Astrocyte (in vitro differentiated cells and primary cell): ENCODE results near the gene NAT14. TPM values are rescaled to one million over a fixed set of nuclear protein-coding genes. Genes with fewer than 3 reads are reported as not detected.
"Not testable (repeated sequence)": the region's sequence is repeated elsewhere in the genome, so short reads cannot be mapped to it uniquely, and the experiment has no call there.

Experiments used
- DNase-seq: peaks from one replicate; pipeline ENCODE4 v3.0.0-alpha.2; 2010; ENCODE audit warnings: low read depth
- FAIRE-seq: peaks from 2 replicates; lab custom pipeline; 2011; peaks lifted over from hg19 to GRCh38; lab: Jason Lieb, UNC
- H2AFZ ChIP-seq: 2 replicates; pipeline ENCODE4 v1.6.0; 2012; ENCODE audit warnings: low read depth, low read length, inconsistent platforms
- H3K27ac ChIP-seq: 2 replicates; pipeline ENCODE4 v1.5.1; 2011; ENCODE audit warnings: low read depth, low read length, inconsistent platforms
- H3K27me3 ChIP-seq: 2 replicates; pipeline ENCODE4 v1.6.0; 2011; ENCODE audit warnings: low read length, inconsistent platforms; ENCODE audit not compliant: insufficient read depth
- H3K36me3 ChIP-seq: 2 replicates; pipeline ENCODE4 v1.5.1; 2011; ENCODE audit warnings: low read length, inconsistent platforms; ENCODE audit not compliant: insufficient read depth
- H3K4me1 ChIP-seq: 2 replicates; pipeline ENCODE4 v1.5.1; 2011; ENCODE audit warnings: low read length, inconsistent platforms; ENCODE audit not compliant: insufficient read depth
- H3K4me2 ChIP-seq: 2 replicates; pipeline ENCODE4 v1.6.0; 2012; ENCODE audit warnings: low read length, inconsistent platforms
- H3K4me3 ChIP-seq: 2 replicates; pipeline ENCODE4 v1.5.1; 2011; ENCODE audit warnings: low read depth, mild to moderate bottlenecking, low read length, inconsistent platforms; ENCODE audit not compliant: insufficient read depth
- H3K79me2 ChIP-seq: 2 replicates; pipeline ENCODE4 v1.6.0; 2012; ENCODE audit warnings: mild to moderate bottlenecking, low read length, inconsistent platforms; ENCODE audit not compliant: insufficient read depth
- H3K9ac ChIP-seq: 2 replicates; pipeline ENCODE4 v1.6.0; 2012; ENCODE audit warnings: mild to moderate bottlenecking, low read length, inconsistent platforms
- H3K9me3 ChIP-seq: 2 replicates; pipeline ENCODE4 v1.5.1; 2012; ENCODE audit warnings: low read depth, mild to moderate bottlenecking, low read length, inconsistent platforms; ENCODE audit not compliant: insufficient read depth
- H4K20me1 ChIP-seq: 2 replicates; pipeline ENCODE4 v1.6.0; 2012; ENCODE audit warnings: low read length, inconsistent platforms; ENCODE audit not compliant: insufficient read depth
- H3K27ac Mint-ChIP-seq: one replicate; pipeline ENCODE4 v1.8.0; 2021; ENCODE audit warnings: mild to moderate bottlenecking, mixed read lengths; ENCODE audit not compliant: unreplicated experiment
- H3K27me3 Mint-ChIP-seq: one replicate; pipeline ENCODE4 v1.8.0; 2021; ENCODE audit warnings: low read depth, mixed read lengths; ENCODE audit not compliant: unreplicated experiment
- H3K36me3 Mint-ChIP-seq: one replicate; pipeline ENCODE4 v1.8.0; 2021; ENCODE audit warnings: low read depth, mixed read lengths; ENCODE audit not compliant: unreplicated experiment
- H3K4me1 Mint-ChIP-seq: one replicate; pipeline ENCODE4 v1.8.0; 2021; ENCODE audit warnings: low read depth, mixed read lengths; ENCODE audit not compliant: unreplicated experiment
- H3K4me3 Mint-ChIP-seq: one replicate; pipeline ENCODE4 v1.8.0; 2021; ENCODE audit warnings: mild to moderate bottlenecking, moderate library complexity, mixed read lengths; ENCODE audit not compliant: unreplicated experiment
- H3K9me3 Mint-ChIP-seq: one replicate; pipeline ENCODE4 v1.8.0; 2021; ENCODE audit warnings: mild to moderate bottlenecking, mixed read lengths; ENCODE audit not compliant: unreplicated experiment
- EZH2 ChIP-seq: IDR thresholded peaks from 2 replicates; pipeline ENCODE4 v1.6.1; 2012; ENCODE audit warnings: mild to moderate bottlenecking, low read length, inconsistent platforms; ENCODE audit not compliant: insufficient read depth
- total RNA-seq: library from RNA; stranded (reverse); gene quantifications from 2 replicates; pipeline ENCODE4 v1.2.1, GENCODE V29; 2021
- TF ChIP-seq, protein P1 (sequence below): IDR thresholded peaks from 2 replicates; pipeline ENCODE4 v1.5.1; 2011; ENCODE audit warnings: low read depth, mild to moderate bottlenecking, inconsistent platforms, low read length, moderate library complexity; ENCODE audit not compliant: insufficient read depth

The NAT14 gene
- total RNA-seq, 1 donor from 2014 or later: 71.2 TPM

DNA sequence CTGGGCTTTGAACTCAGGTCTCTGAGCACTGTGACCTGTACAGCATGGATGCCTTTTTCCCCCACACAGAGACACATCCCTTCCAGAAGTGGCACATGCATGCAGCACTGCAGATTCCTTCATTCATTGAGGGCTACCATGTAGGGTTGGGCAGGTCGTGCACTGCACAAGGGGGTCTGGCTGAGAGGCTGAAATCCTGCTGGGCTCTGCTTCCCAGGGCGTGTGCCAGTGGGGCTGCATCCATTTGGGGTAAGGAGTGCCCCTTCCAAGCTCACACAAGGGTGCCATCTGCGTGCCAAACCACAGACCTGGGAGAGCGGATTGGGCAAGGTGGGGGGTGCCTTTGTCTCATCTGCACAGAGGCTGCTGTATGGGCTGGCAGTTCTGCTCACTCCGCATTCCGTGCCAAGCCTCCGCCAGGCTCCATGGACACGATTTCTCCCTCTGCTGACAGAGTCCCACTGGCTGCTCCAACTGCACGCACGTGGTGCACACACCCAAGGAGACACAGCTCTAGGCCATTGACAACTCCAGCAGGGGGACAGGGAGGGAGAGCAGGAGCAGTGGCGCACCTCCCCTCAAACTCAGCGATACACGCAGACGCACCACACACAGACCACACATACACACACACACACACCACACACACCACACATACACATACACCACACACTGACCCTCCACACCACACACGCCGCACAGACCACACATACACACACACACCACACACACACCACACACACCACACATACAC is 37.4 kb upstream of the NAT14 start:
- Histone ChIP-seq H3K4me3 (no peak overlapping the region), H4K20me1 (no peaks in the 10 kb centered on the region), H3K27ac (no peak overlapping the region), H2AFZ (no peak overlapping the region), H3K27me3 (peaks cover 44% of the 10 kb centered on the region), H3K9me3 (no peaks in the 10 kb centered on the region), H3K9ac (no peak overlapping the region), H3K4me2 (no peak overlapping the region), H3K79me2 (no peaks in the 10 kb centered on the region), H3K36me3 (no peaks in the 10 kb centered on the region), H3K4me1 (no peaks in the 10 kb centered on the region)
- no peaks in the 10 kb centered on the region for H3K36me3 Mint-ChIP-seq
- H3K9me3 Mint-ChIP-seq: no peaks in the 10 kb centered on the region
- DNase-seq: no peak
- H3K4me3 Mint-ChIP-seq: no peak overlapping the region
- FAIRE-seq: no peak
- H3K27ac Mint-ChIP-seq: no peak overlapping the region
- no peaks in the 10 kb centered on the region for H3K4me1 Mint-ChIP-seq
- TF ChIP-seq, protein P1, sequence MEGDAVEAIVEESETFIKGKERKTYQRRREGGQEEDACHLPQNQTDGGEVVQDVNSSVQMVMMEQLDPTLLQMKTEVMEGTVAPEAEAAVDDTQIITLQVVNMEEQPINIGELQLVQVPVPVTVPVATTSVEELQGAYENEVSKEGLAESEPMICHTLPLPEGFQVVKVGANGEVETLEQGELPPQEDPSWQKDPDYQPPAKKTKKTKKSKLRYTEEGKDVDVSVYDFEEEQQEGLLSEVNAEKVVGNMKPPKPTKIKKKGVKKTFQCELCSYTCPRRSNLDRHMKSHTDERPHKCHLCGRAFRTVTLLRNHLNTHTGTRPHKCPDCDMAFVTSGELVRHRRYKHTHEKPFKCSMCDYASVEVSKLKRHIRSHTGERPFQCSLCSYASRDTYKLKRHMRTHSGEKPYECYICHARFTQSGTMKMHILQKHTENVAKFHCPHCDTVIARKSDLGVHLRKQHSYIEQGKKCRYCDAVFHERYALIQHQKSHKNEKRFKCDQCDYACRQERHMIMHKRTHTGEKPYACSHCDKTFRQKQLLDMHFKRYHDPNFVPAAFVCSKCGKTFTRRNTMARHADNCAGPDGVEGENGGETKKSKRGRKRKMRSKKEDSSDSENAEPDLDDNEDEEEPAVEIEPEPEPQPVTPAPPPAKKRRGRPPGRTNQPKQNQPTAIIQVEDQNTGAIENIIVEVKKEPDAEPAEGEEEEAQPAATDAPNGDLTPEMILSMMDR: no peak
- TF ChIP-seq EZH2: no peak
- peaks cover 48% of the 10 kb centered on the region for H3K27me3 Mint-ChIP-seq

- H3K9me3 Mint-ChIP-seq, H3K4me1 Mint-ChIP-seq, H3K79me2 ChIP-seq, H3K4me2 ChIP-seq, H3K27ac Mint-ChIP-seq, H3K9me3 ChIP-seq, H3K4me1 ChIP-seq, H3K4me3 Mint-ChIP-seq, H3K27ac ChIP-seq, H3K9ac ChIP-seq, DNase-seq, H2AFZ ChIP-seq, H3K4me3 ChIP-seq, FAIRE-seq, H3K36me3 Mint-ChIP-seq, H4K20me1 ChIP-seq, H3K36me3 ChIP-seq: not testable (repeated sequence)
- H3K27me3 ChIP-seq: peaks cover 44% of the 10 kb centered on the region
- H3K27me3 Mint-ChIP-seq: peaks cover 44% of the 10 kb centered on the region
These were observed 36.9 kb upstream of the NAT14 start for GRCh38 chr19:55448175-55448490.

DNA sequence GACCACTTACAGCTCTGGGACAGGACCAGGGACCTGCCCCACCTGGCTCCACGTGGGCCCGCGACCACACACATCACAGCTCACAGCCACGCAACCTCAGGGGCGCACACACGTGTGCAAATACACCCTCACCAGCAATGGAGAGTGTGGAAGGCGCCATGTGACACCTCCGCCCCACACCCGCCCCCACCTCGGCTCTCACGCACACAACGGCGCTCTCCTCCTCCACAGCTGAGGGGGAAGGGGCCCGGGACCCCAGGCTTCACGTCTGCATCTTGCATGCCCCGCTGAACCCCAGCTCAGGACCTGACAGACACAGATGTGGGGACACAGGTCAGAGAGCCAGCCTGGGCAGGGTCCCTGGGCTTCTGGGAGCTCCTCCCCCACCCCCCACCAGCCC is 35.5 kb upstream of the NAT14 start:
- Mint-ChIP-seq H3K4me3 (no peak overlapping the region), H3K27ac (no peak overlapping the region), H3K9me3 (peaks cover 3% of the 10 kb centered on the region), H3K27me3 (peaks cover 35% of the 10 kb centered on the region), H3K36me3 (peaks cover 2% of the 10 kb centered on the region), H3K4me1 (no peaks in the 10 kb centered on the region)
- FAIRE-seq: no peak
- Histone ChIP-seq H3K27ac (no peak overlapping the region), H3K27me3 (peaks cover 32% of the 10 kb centered on the region), H3K9ac (no peak overlapping the region), H3K4me2 (no peak overlapping the region), H4K20me1 (peaks cover 15% of the 10 kb centered on the region), H3K79me2 (no peaks in the 10 kb centered on the region), H3K4me1 (no peaks in the 10 kb centered on the region), H3K4me3 (no peak overlapping the region), H2AFZ (no peak overlapping the region), H3K36me3 (no peaks in the 10 kb centered on the region), H3K9me3 (no peaks in the 10 kb centered on the region)
- TF ChIP-seq EZH2: no peak
- TF ChIP-seq, protein P1: no peak
- no peak for DNase-seq
